Measurements from ENCODE around the gene FASTKD3. TPM values are rescaled to one million over a fixed set of nuclear protein-coding genes. Genes with fewer than 3 reads are reported as not detected.

Gene FASTKD3
- total RNA-seq, 1 donor from 2014 or later: 8.3 TPM

Other genes with a start within 250 kb of the FASTKD3 start
- gene CFAP90, start 17.9 kb downstream of the FASTKD3 start, total RNA-seq: 0.13 TPM
- 52.4 TPM for gene MTRR, start 117 bp upstream of the FASTKD3 start, total RNA-seq

Measured in mesenteric fat pad (tissue), 1 donor.